Neural cell (in vitro differentiated cells): ENCODE data around the gene DDX25. TPM values are rescaled to one million over a fixed set of nuclear protein-coding genes. Genes with fewer than 3 reads are reported as not detected.
A peak's percentile ranks its signal among the peaks of the same experiment; 100 is the strongest.

Source experiments
- H2AFZ ChIP-seq: fragments of 200-600, 300-800 bp; sonication (generic), shearing (Covaris generic); 2 replicates; pipeline ENCODE4 v1.6.0; 2014; ENCODE audit warnings: low read depth, mild to moderate bottlenecking, antibody characterized with exemption, low read length, moderate library complexity
- H3F3A ChIP-seq: fragments of 200-600 bp; shearing (Covaris generic); 2 replicates; pipeline ENCODE4 v1.6.1; 2016; ENCODE audit warnings: mild to moderate bottlenecking, moderate library complexity, mixed read lengths, antibody characterized with exemption, low read length; ENCODE audit not compliant: insufficient read depth, poor library complexity, severe bottlenecking
- H3K27ac ChIP-seq: fragments of 200-600, 300-800 bp; sonication (generic), shearing (Covaris generic); 2 replicates; pipeline ENCODE4 v1.5.1; 2014; ENCODE audit warnings: mild to moderate bottlenecking, low read length, moderate library complexity
- H3K27me3 ChIP-seq: fragments of 300-800, 200-600 bp; sonication (generic), shearing (Covaris generic); 2 replicates; pipeline ENCODE4 v1.6.0; 2014; ENCODE audit warnings: mild to moderate bottlenecking, low read depth, low read length, moderate library complexity; ENCODE audit not compliant: insufficient read depth
- H3K36me3 ChIP-seq: fragments of 300-800, 200-600 bp; sonication (generic), shearing (Covaris generic); 2 replicates; pipeline ENCODE4 v1.5.1; 2014; ENCODE audit warnings: mild to moderate bottlenecking, antibody characterized with exemption, low read length, moderate library complexity; ENCODE audit not compliant: insufficient read depth
- H3K4me2 ChIP-seq: fragments of 300-800, 200-600 bp; sonication (generic), shearing (Covaris generic); 2 replicates; pipeline ENCODE4 v1.6.0; 2014; ENCODE audit warnings: mild to moderate bottlenecking, low read length
- H3K4me3 ChIP-seq: fragments of 300-800, 200-600 bp; sonication (generic), shearing (Covaris generic); 2 replicates; pipeline ENCODE4 v1.5.1; 2014; ENCODE audit warnings: mild to moderate bottlenecking, low read length, moderate library complexity
- H3K79me2 ChIP-seq: fragments of 200-600 bp; shearing (Covaris generic); replicated peaks from 2 replicates; pipeline ENCODE4 v1.6.0; 2014; ENCODE audit warnings: mild to moderate bottlenecking, low read length, moderate library complexity; ENCODE audit not compliant: insufficient read depth
- H3K9ac ChIP-seq: fragments of 300-800, 200-600 bp; sonication (generic), shearing (Covaris generic); 2 replicates; pipeline ENCODE4 v1.6.1; 2016; ENCODE audit warnings: mild to moderate bottlenecking, low read length, mixed read lengths
- H3K9me2 ChIP-seq: fragments of 200-600 bp; shearing (Covaris generic); 2 replicates; pipeline ENCODE4 v1.6.1; 2016; ENCODE audit warnings: mild to moderate bottlenecking, low read length, mixed read lengths; ENCODE audit not compliant: insufficient read depth
- H3K9me3 ChIP-seq: fragments of 200-600, 300-800 bp; sonication (generic), shearing (Covaris generic); 2 replicates; pipeline ENCODE4 v1.6.1; 2016; ENCODE audit warnings: mild to moderate bottlenecking, mixed run types, low read length, moderate library complexity, mixed read lengths
- H4K20me1 ChIP-seq: fragments of 200-600 bp; shearing (Covaris generic); 2 replicates; pipeline ENCODE4 v1.6.1; 2016; ENCODE audit warnings: mild to moderate bottlenecking, mixed run types; ENCODE audit not compliant: insufficient read depth
- CTCF ChIP-seq: fragments of 450-650 bp; IDR thresholded peaks from 2 replicates; pipeline ENCODE4 v1.5.1; 2014; ENCODE audit warnings: antibody characterized with exemption, mild to moderate bottlenecking, moderate library complexity; ENCODE audit not compliant: poor library complexity, severe bottlenecking
- EP300 ChIP-seq: fragments of 450-650 bp; conservative IDR thresholded peaks from 2 replicates; pipeline ENCODE4 v1.6.1; 2014; ENCODE audit warnings: antibody characterized with exemption, mild to moderate bottlenecking, moderate library complexity; ENCODE audit not compliant: poor library complexity, severe bottlenecking
- MXI1 ChIP-seq: fragments of 450-650 bp; conservative IDR thresholded peaks from 2 replicates; pipeline ENCODE4 v1.6.1; 2014; ENCODE audit warnings: antibody characterized with exemption, mild to moderate bottlenecking; ENCODE audit not compliant: poor library complexity, severe bottlenecking
- POLR2AphosphoS5 ChIP-seq: IDR thresholded peaks from 2 replicates; pipeline ENCODE4 v1.6.1; 2012
- RAD21 ChIP-seq: fragments of 450-650 bp; conservative IDR thresholded peaks from 2 replicates; pipeline ENCODE4 v1.6.1; 2014; ENCODE audit warnings: antibody characterized with exemption, mild to moderate bottlenecking, moderate library complexity
- REST ChIP-seq: IDR thresholded peaks from 2 replicates; pipeline ENCODE4 v1.6.1; 2012; ENCODE audit warnings: borderline replicate concordance
- SMC3 ChIP-seq: fragments of 450-650 bp; conservative IDR thresholded peaks from 2 replicates; pipeline ENCODE4 v1.6.1; 2014; ENCODE audit warnings: antibody characterized with exemption, mild to moderate bottlenecking, moderate library complexity; ENCODE audit not compliant: poor library complexity
- TAF1 ChIP-seq: IDR thresholded peaks from 2 replicates; pipeline ENCODE4 v1.6.1; 2012; ENCODE audit warnings: low read depth
- polyA plus RNA-seq: library from polyadenylated mRNA; depleted of rRNA; stranded (reverse); fragments of >200 nt; gene quantifications from 2 replicates; pipeline ENCODE4 v1.2.3, GENCODE V29; 2014

Gene DDX25
- polyA plus RNA-seq, 1 donor from 2014 or later, result 66.4 TPM

- Histone ChIP-seq H3K79me2 (no peaks in the 10 kb centered on the region), H3K27ac (no peak overlapping the region), H3K9me3 (no peaks in the 10 kb centered on the region), H3K27me3 (no peaks in the 10 kb centered on the region), H3K36me3 (no peaks in the 10 kb centered on the region), H2AFZ (no peak overlapping the region), H3K4me3 (no peak overlapping the region), H3F3A (no peaks in the 10 kb centered on the region), H3K9me2 (no peaks in the 10 kb centered on the region), H3K4me2 (no peak overlapping the region), H4K20me1 (no peaks in the 10 kb centered on the region), H3K9ac (no peak overlapping the region)
- no peak for TF ChIP-seq TAF1
- TF ChIP-seq MXI1, result no peak
- TF ChIP-seq EP300, result no peak
- TF ChIP-seq CTCF, result no peak
- TF ChIP-seq SMC3, result no peak
- no peak for TF ChIP-seq REST
Measured at GRCh38 chr11:125922156-125922555, 17.8 kb downstream of the DDX25 start.

- Histone ChIP-seq H2AFZ (no peak overlapping the region), H3K4me2 (no peak overlapping the region)
Measured at GRCh38 chr11:125923012-125923579, 18.8 kb downstream of the DDX25 start.

More at GRCh38 chr11:125923012-125923579, 18.8 kb downstream of the DDX25 start:
- Histone ChIP-seq H3K9me2 (no peaks in the 10 kb centered on the region), H3K27me3 (no peaks in the 10 kb centered on the region), H3K9ac (no peak overlapping the region), H3K79me2 (no peaks in the 10 kb centered on the region), H3K9me3 (no peaks in the 10 kb centered on the region), H3K36me3 (no peaks in the 10 kb centered on the region), H3K4me3 (no peak overlapping the region), H4K20me1 (no peaks in the 10 kb centered on the region), H3F3A (no peaks in the 10 kb centered on the region), H3K27ac (no peak overlapping the region)
- TF ChIP-seq POLR2AphosphoS5, result no peak
- peak; percentile 88 for TF ChIP-seq RAD21
- peak; percentile 85 for TF ChIP-seq CTCF
- peak; percentile 91 for TF ChIP-seq SMC3
